ENCODE data around the gene HIGD1A. TPM values are rescaled to one million over a fixed set of nuclear protein-coding genes. Genes with fewer than 3 reads are reported as not detected.

HIGD1A gene
- total RNA-seq, 2 experiments from 2014 or later = 60.4 to 75.8 TPM

DNA sequence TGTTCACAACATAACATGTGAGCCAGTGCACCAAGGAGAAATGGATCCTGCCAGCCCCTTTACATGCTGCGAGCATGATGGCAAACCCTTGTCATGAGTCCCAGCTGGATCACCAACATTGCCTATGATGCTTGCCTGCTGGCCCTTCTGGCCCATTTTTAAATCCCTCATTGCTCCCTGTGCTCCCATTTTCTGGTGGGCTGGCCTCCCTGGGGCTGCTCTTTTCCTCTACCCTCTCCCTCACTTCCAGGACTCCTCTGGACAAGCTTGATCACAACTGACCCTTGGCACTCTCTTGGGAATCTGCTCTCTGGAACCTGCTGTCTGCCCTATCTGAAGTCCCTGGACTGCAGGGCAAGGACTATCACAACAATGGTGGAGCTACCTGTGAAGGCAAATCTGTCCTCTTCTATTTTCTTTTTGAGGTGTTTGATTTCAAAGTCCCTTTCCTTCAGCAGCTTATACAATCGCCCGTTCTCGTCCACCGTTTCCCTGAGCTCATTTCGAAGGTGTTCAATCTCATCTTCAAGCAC, 47.5 kb downstream of the HIGD1A start:
- BruUV-seq (replicated peaks) = no TSS peak
- POLR2A ChIA-PET = interaction anchor here (0.6 kb wide), 2 partner anchors 55 to 154 kb away, joined by 3 to 6 read pairs; no protein-coding TSS in a partner anchor
- CTCF ChIA-PET (ENCODE audit: unreplicated experiment) = interaction anchor here (0.6 kb wide), 1 partner anchor 14 kb away, joined by 3 read pairs; no protein-coding TSS in a partner anchor
- Histone ChIP-seq H3K9me3 (ENCODE audit: low read length) (no peaks in the 10 kb centered on the region), H3K9me2 (ENCODE audit: insufficient read depth, low read length) (no peaks in the 10 kb centered on the region), H2AFZ (ENCODE audit: low read length) (no peak overlapping the region), H3K4me2 (ENCODE audit: low read length) (no peak overlapping the region), H3K36me3 (ENCODE audit: insufficient read depth, low read length) (no peaks in the 10 kb centered on the region), H3K27ac (ENCODE audit: low read depth, low read length, poor library complexity, severe bottlenecking) (no peak overlapping the region), H3K79me2 (ENCODE audit: insufficient read depth, low read depth, low read length) (no peaks in the 10 kb centered on the region), H4K20me1 (ENCODE audit: insufficient read depth, low read length) (no peaks in the 10 kb centered on the region), H3K4me3 (ENCODE audit: low read depth, low read length, poor library complexity, severe bottlenecking) (no peak overlapping the region), H3K4me1 (ENCODE audit: insufficient read depth, low read length, poor library complexity, severe bottlenecking) (no peaks in the 10 kb centered on the region)
- TF ChIP-seq, protein P1, sequence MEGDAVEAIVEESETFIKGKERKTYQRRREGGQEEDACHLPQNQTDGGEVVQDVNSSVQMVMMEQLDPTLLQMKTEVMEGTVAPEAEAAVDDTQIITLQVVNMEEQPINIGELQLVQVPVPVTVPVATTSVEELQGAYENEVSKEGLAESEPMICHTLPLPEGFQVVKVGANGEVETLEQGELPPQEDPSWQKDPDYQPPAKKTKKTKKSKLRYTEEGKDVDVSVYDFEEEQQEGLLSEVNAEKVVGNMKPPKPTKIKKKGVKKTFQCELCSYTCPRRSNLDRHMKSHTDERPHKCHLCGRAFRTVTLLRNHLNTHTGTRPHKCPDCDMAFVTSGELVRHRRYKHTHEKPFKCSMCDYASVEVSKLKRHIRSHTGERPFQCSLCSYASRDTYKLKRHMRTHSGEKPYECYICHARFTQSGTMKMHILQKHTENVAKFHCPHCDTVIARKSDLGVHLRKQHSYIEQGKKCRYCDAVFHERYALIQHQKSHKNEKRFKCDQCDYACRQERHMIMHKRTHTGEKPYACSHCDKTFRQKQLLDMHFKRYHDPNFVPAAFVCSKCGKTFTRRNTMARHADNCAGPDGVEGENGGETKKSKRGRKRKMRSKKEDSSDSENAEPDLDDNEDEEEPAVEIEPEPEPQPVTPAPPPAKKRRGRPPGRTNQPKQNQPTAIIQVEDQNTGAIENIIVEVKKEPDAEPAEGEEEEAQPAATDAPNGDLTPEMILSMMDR (conservative IDR thresholded peaks at IDR 0.05; ENCODE audit: low read length) = no peak
- no peak for TF ChIP-seq EZH2phosphoT487 (IDR thresholded peaks at IDR 0.05; ENCODE audit: borderline replicate concordance, low read depth, low read length)
- intact Hi-C loops (cut with micrococcal nuclease; ENCODE audit: unreplicated experiment) = no loop called here
- no peak for DNase-seq (ENCODE audit: low spot score)

DNA sequence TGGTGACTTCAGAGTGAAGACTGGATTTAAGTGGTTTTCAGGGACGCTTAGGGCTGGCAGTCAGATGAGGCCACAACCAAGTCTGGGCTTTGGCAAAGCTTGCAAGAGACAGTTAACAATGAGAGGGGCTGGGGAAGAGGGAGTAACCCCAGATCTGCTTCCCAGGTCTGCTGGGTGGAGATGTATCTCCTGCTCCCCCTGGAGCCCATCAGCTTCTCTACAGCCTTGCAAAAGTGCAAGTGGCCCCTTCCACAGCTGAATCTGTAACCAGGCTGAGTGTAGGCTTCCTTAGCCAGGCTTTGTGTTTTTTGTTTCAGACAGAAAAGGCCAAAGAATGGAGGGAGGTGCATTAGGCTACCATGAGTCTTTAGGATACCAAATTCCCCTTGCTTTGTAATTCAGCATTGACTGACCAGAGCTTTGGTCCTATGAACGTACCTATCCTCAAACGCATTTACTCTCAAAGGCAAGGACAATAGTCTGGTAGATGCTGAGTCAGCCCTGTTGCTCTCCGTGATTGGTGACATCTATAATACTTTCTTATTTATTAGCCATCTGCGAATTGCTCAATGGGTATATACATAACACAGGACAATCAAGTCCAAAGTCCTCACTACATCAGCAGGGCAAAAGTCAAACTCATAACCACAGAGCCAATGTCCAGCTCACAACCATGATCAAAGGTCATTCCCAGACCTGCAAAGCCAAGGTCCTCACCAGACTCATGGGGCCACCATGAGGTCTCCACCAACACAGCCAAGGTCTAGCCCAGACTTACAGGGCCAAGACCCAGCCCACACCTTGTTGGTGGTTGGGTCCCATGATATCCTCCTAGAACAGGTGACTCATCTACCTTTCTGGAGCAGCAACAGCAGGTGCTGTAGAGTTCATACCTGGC, 48.4 kb downstream of the HIGD1A start:
- Histone ChIP-seq H3K27ac (ENCODE audit: low read depth, low read length, poor library complexity, severe bottlenecking) (no peak overlapping the region), H3K9me3 (ENCODE audit: low read length) (no peaks in the 10 kb centered on the region), H3K36me3 (ENCODE audit: insufficient read depth, low read length) (no peaks in the 10 kb centered on the region), H3K4me1 (ENCODE audit: insufficient read depth, low read length, poor library complexity, severe bottlenecking) (no peaks in the 10 kb centered on the region), H3K79me2 (ENCODE audit: insufficient read depth, low read depth, low read length) (no peaks in the 10 kb centered on the region), H4K20me1 (ENCODE audit: insufficient read depth, low read length) (no peaks in the 10 kb centered on the region), H3K4me2 (ENCODE audit: low read length) (no peak overlapping the region), H3K9me2 (ENCODE audit: insufficient read depth, low read length) (no peaks in the 10 kb centered on the region), H2AFZ (ENCODE audit: low read length) (no peak overlapping the region), H3K4me3 (ENCODE audit: low read depth, low read length, poor library complexity, severe bottlenecking) (no peak overlapping the region)
- intact Hi-C loops (cut with micrococcal nuclease; ENCODE audit: unreplicated experiment) = no loop called here
- POLR2A ChIA-PET = interaction anchor here (0.6 kb wide), 1 partner anchor 56 kb away, joined by 6 read pairs; no protein-coding TSS in a partner anchor
- peak; percentile 19 for DNase-seq (ENCODE audit: low spot score)
- BruUV-seq (replicated peaks) = no TSS peak
- TF ChIP-seq EZH2phosphoT487 (IDR thresholded peaks at IDR 0.05; ENCODE audit: borderline replicate concordance, low read depth, low read length) = no peak
- TF ChIP-seq, protein P1 (conservative IDR thresholded peaks at IDR 0.05; ENCODE audit: low read length) = peak; percentile 67
- CTCF ChIA-PET (ENCODE audit: unreplicated experiment) = no interaction called here

DNA sequence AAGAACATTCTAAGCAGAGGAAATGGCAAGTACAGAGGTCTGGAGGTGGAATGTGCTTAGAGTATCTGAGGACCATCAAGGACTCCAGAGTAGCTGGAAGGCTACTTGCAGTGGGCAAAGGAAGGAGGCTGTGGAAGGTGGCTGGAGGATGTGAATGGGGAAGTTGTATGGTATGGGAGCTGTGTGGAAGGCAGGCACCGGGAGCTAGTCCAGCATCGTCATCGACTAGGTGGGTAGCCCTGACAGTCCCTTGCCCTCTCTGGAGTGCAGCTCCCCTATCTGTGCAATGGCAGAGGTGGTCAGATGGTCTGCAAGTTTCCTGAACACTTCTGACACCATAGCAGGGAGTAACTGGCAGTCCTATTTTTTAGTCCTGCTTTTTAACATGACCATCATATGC, 50.5 kb downstream of the HIGD1A start:
- Histone ChIP-seq H3K9me2 (ENCODE audit: insufficient read depth, low read length) (no peaks in the 10 kb centered on the region), H3K4me1 (ENCODE audit: insufficient read depth, low read length, poor library complexity, severe bottlenecking) (no peaks in the 10 kb centered on the region), H2AFZ (ENCODE audit: low read length) (no peak overlapping the region), H3K36me3 (ENCODE audit: insufficient read depth, low read length) (no peaks in the 10 kb centered on the region), H3K79me2 (ENCODE audit: insufficient read depth, low read depth, low read length) (no peaks in the 10 kb centered on the region), H3K27ac (ENCODE audit: low read depth, low read length, poor library complexity, severe bottlenecking) (no peak overlapping the region), H3K4me3 (ENCODE audit: low read depth, low read length, poor library complexity, severe bottlenecking) (no peak overlapping the region), H3K9me3 (ENCODE audit: low read length) (no peaks in the 10 kb centered on the region), H3K4me2 (ENCODE audit: low read length) (no peak overlapping the region), H4K20me1 (ENCODE audit: insufficient read depth, low read length) (no peaks in the 10 kb centered on the region)
- intact Hi-C loops (cut with micrococcal nuclease; ENCODE audit: unreplicated experiment) = no loop called here
- ChIA-PET CTCF (ENCODE audit: unreplicated experiment) (no interaction called here), POLR2A (no interaction called here)
- no peak for TF ChIP-seq EZH2phosphoT487 (IDR thresholded peaks at IDR 0.05; ENCODE audit: borderline replicate concordance, low read depth, low read length)
- TF ChIP-seq, protein P1 (conservative IDR thresholded peaks at IDR 0.05; ENCODE audit: low read length) = no peak
- BruUV-seq (replicated peaks) = no TSS peak
- DNase-seq (ENCODE audit: low spot score) = no peak

Data from OCI-LY7 (cell line).